Muscle layer of duodenum (tissue), 2 donors: ENCODE data around the gene WHRN.

Experiments
- H3K27ac ChIP-seq: one replicate; pipeline ENCODE4 v1.7.0; 2013; ENCODE audit warnings: mild to moderate bottlenecking, low read length
- H3K27me3 ChIP-seq: one replicate; pipeline ENCODE4 v1.7.0; 2013; ENCODE audit warnings: low read depth, mild to moderate bottlenecking, control low read depth, low read length
- H3K36me3 ChIP-seq, 2 donors: one replicate each; pipeline ENCODE4 v1.7.0; 2013; ENCODE audit warnings: low read length in 2 of 2, control low read depth in 1 of 2, mild to moderate bottlenecking in 1 of 2; ENCODE audit not compliant: insufficient read depth in 2 of 2, control insufficient read depth in 1 of 2
- H3K4me1 ChIP-seq, 2 donors: one replicate each; pipeline ENCODE4 v1.7.0; 2013; ENCODE audit warnings: low read length in 2 of 2, mild to moderate bottlenecking in 2 of 2, control low read depth in 1 of 2, moderate library complexity in 1 of 2; ENCODE audit not compliant: insufficient read depth in 2 of 2, control insufficient read depth in 1 of 2
- H3K4me3 ChIP-seq, 2 donors: one replicate each; pipeline ENCODE4 v1.7.0; 2013; ENCODE audit warnings: low read length in 2 of 2, low read depth in 1 of 2, mild to moderate bottlenecking in 1 of 2
- H3K9me3 ChIP-seq, 2 donors: one replicate each; pipeline ENCODE4 v1.7.0; 2013; ENCODE audit warnings: low read length in 2 of 2, control low read depth in 1 of 2, mild to moderate bottlenecking in 1 of 2; ENCODE audit not compliant: control insufficient read depth in 1 of 2
- donor health status: healthy.

Gene WHRN

GRCh38 chr9:114478459-114478858 lies 26.8 kb downstream of the WHRN start:
- H3K9me3 ChIP-seq, result no peaks in the 10 kb centered on the region
- no peaks in the 10 kb centered on the region for H3K27me3 ChIP-seq
- no peak overlapping the region for H3K4me3 ChIP-seq
- H3K4me1 ChIP-seq, result peaks cover 0 to 13% of the 10 kb centered on the region in 2 donors
- H3K36me3 ChIP-seq, result peaks cover 0 to 19% of the 10 kb centered on the region in 2 donors
- H3K27ac ChIP-seq, result no peak overlapping the region

- Histone ChIP-seq H3K4me1 (peaks cover 0 to 6% of the 10 kb centered on the region in 2 donors), H3K27ac (no peak overlapping the region), H3K36me3 (peaks cover 0 to 19% of the 10 kb centered on the region in 2 donors), H3K9me3 (no peaks in the 10 kb centered on the region), H3K27me3 (no peaks in the 10 kb centered on the region), H3K4me3 (no peak overlapping the region)
Observed at GRCh38 chr9:114477642-114478041, 27.6 kb downstream of the WHRN start.

DNA sequence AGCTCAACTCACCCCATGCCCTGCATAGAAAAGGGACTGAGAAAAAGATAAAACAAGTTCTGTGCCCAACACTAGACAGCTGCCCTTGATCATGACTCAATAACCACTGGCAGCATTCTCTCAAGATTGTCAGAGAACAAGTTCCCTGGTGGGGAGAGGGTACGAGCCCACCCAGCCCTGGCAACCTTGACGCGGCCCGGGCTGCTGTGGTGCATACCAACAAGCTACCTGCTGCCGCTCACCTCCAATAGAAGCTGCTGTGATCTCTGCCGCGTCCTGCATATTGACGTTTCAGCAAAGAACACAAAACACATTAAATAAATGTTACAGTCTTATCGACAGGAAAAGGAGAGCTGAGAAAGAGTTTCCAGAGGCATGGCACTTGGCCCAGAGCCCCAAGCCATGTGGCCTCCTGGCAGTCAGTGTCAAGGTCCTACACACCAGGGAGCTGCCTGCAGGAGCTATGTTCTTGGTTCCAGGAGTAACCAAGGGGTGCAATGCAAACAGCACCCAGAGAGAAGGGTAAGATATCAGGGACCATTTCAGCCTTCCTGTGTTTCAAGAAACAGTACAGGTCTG lies 28.3 kb downstream of the WHRN start:
- H3K36me3 ChIP-seq, result peaks cover 0 to 19% of the 10 kb centered on the region in 2 donors
- H3K4me3 ChIP-seq, result no peak overlapping the region
- H3K27ac ChIP-seq, result no peak overlapping the region
- no peaks in the 10 kb centered on the region for H3K27me3 ChIP-seq
- no peaks in the 10 kb centered on the region for H3K4me1 ChIP-seq
- no peaks in the 10 kb centered on the region for H3K9me3 ChIP-seq

DNA sequence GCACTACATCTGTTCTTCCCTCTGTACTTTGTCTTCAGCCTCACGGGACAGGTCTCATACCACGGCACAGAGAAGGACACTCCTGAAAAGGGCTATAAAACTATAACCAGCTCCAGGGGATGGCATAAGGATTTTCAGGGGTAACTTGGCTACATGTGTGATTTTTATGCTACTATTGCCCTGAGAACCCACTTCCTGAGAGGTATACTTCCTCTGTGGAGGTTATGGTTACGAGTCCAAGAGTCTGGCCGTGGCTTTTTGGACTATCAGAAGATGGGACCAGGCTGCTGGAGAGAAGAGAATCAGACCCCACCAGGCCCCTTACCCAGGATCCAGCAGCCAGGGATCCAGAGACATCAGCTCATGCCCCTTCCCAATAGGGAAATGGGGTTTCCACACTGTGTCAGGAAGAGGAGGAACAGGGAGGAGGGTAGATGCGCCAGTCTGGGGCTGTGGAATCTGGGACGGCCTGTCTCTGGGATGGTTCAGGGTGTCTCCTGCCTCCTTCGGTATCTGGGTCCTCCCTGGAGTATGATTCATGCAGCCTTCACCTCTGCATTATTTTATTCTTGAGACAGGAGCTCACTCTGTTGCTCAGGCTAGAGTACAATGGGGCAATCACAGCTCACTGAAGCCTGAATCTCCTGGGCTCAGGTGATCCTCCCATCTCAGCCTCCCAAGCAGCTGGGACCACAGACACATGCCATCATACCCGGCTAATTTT lies 29.7 kb downstream of the WHRN start:
- Histone ChIP-seq H3K4me1 (no peaks in the 10 kb centered on the region), H3K27me3 (no peaks in the 10 kb centered on the region), H3K36me3 (peaks cover 0 to 19% of the 10 kb centered on the region in 2 donors), H3K4me3 (no peak overlapping the region), H3K27ac (no peak overlapping the region), H3K9me3 (no peaks in the 10 kb centered on the region)

DNA sequence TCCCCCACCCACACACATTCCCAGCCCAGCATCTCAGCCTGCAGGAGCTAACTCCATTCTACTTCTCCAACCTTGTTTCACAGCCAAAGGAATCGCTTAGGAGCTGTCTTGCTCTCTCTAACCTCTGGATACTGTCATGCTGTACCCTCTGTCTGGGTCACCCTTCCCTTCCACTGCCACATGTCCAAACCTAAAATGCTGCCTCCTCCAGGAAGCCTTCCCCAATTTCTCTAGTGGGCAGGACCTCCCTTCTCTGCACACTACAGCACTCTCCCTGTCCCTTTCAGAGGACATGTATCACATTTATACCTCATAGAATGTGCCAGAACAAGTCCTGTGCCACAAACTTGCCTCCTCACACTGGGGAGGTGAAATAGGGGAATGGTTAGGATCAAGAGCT lies 30.8 kb downstream of the WHRN start:
- Histone ChIP-seq H3K9me3 (no peaks in the 10 kb centered on the region), H3K36me3 (peaks cover 0 to 29% of the 10 kb centered on the region in 2 donors), H3K27me3 (no peaks in the 10 kb centered on the region), H3K4me3 (no peak overlapping the region), H3K27ac (no peak overlapping the region), H3K4me1 (no peaks in the 10 kb centered on the region)

GRCh38 chr9:114473447-114473801 lies 31.8 kb downstream of the WHRN start:
- Histone ChIP-seq H3K4me3 (no peak overlapping the region), H3K27ac (no peak overlapping the region), H3K27me3 (no peaks in the 10 kb centered on the region), H3K36me3 (peaks cover 0 to 39% of the 10 kb centered on the region in 2 donors), H3K9me3 (no peaks in the 10 kb centered on the region), H3K4me1 (no peaks in the 10 kb centered on the region)

- no peaks in the 10 kb centered on the region for H3K9me3 ChIP-seq
- peaks cover 0 to 42% of the 10 kb centered on the region in 2 donors for H3K36me3 ChIP-seq
- no peak overlapping the region for H3K4me3 ChIP-seq
- H3K27ac ChIP-seq, result no peak overlapping the region
- no peaks in the 10 kb centered on the region for H3K4me1 ChIP-seq
- no peaks in the 10 kb centered on the region for H3K27me3 ChIP-seq
Observed at GRCh38 chr9:114472765-114473446, 32.4 kb downstream of the WHRN start.

DNA sequence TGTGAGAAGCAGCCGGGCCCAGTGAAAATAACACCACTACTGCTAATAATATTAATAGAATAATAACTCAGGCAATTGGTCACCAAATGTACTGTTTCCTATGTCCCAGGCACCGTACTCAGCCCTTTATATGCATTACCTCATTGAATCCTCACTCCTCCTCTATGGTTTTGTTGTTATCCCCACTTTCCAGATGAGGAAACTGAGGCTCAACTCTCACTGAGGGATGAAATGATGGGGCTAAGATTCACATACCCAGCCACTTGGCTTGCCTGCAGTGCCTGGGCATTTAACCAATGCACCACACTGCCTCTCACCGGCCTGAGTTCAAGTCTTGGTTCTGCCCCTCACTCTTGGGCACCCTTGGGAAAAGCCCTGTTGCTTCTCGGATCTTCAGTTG lies 34.1 kb downstream of the WHRN start:
- Histone ChIP-seq H3K9me3 (no peaks in the 10 kb centered on the region), H3K4me3 (no peak overlapping the region), H3K36me3 (peaks cover 0 to 25% of the 10 kb centered on the region in 2 donors), H3K27me3 (no peaks in the 10 kb centered on the region), H3K27ac (no peak overlapping the region), H3K4me1 (no peaks in the 10 kb centered on the region)

DNA sequence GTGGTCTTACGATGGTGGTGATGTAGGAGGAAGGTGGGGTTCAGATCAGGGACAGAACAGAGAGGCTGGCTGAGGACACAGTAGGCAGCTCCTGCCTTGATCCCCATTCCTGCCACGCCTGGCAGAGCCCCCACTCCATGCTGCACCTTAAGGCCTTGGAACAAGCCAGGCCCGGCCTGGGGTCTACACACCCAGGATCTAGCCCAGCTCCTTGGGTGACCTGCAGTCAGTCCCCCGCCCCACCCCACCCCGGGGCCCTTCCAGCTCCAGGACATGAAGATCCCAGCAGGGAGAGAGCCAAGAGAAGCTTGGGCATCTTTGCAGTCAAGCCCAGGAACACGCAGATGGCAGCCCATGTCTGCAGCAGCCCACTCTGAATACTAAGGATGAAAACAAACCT lies 34.7 kb downstream of the WHRN start:
- Histone ChIP-seq H3K9me3 (no peaks in the 10 kb centered on the region), H3K4me1 (no peaks in the 10 kb centered on the region), H3K27me3 (no peaks in the 10 kb centered on the region), H3K27ac (no peak overlapping the region), H3K4me3 (no peak overlapping the region), H3K36me3 (peaks cover 0 to 22% of the 10 kb centered on the region in 2 donors)

DNA sequence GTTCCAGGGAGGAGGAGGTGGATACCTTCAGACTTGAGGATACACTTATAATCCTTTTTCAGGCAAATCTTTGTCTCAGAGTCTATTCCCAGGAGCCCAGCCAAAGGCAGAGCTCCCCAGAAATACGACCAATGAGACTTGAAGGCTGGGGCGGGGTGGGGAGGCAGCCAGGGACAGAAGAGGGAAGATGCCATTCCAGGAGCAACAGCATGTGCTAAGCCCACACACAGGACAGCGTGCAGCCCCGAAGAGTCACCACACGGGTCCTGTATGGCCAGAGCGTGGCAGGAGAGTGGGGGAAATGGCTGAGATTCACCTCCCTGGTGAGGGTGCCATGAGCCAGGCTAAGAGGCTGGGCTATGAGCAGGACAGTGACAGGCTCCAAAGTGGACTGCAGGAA lies 35.2 kb downstream of the WHRN start:
- H3K4me3 ChIP-seq, result no peak overlapping the region
- H3K36me3 ChIP-seq, result peaks cover 0 to 27% of the 10 kb centered on the region in 2 donors
- no peaks in the 10 kb centered on the region for H3K4me1 ChIP-seq
- no peaks in the 10 kb centered on the region for H3K9me3 ChIP-seq
- H3K27me3 ChIP-seq, result no peaks in the 10 kb centered on the region
- no peak overlapping the region for H3K27ac ChIP-seq

DNA sequence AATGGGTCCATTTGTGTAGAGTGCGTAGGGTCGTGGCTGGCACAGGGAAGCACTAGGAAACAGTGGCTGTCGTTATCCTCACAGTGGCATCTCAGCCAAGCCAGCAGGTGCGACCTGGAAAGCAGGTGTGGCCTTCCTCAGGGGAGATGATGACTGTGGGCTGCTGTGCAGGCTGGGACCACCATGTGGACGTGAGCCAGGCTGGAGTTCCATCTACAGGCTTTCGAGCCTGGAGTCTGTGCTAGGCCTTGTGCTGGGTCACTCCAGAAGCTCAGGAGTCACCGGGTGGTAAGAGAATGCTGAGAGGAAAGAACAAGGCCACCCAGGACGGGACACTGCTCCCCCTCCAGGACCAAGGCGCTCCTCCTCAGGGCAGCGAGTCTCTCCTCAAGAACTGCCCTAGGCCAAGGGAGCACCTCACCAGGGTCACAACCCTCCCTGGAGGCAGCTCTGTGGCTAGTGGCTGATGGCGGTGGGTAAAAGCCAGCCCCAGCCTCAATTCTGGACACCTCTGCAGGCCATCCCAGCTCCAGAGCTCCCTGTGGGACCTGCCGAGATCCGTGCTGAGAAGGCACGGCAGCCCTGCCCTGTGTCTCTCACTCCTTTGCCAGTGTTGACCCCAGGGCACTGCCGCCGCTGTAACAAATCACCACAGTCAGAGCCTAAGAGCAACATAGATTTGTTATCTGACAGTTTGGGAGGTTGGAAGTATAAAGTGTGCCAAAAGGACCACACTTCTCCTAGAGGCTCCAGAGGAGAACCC lies 36.0 kb downstream of the WHRN start:
- Histone ChIP-seq H3K27ac (no peak overlapping the region), H3K9me3 (no peaks in the 10 kb centered on the region), H3K4me1 (no peaks in the 10 kb centered on the region), H3K4me3 (no peak overlapping the region), H3K36me3 (peaks cover 0 to 30% of the 10 kb centered on the region in 2 donors), H3K27me3 (no peaks in the 10 kb centered on the region)
